ENCODE results near the gene F13A1. TPM values are rescaled to one million over a fixed set of nuclear protein-coding genes. Genes with fewer than 3 reads are reported as not detected.

The F13A1 gene
- total RNA-seq, 2 donors from 2014 or later = 15.3 to 49.4 TPM

DNA sequence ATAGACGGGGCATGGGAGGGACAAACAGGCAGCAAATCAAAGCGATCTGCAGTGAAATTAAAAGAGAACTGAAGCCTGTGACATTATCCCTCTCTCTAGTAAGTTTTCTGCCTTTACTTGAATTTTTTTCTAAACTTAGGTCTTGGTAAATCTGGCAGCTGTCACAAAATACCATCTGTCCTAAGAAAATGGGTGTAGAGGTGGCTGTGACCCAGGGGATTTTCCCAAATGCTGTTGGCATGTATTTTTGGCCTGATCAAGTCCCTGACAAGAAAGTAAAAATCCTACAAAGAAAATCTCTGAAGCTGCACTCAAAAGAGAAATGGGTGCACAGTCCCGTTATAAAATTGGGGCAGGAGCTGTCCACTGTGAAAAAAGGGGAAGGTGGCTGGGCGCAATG is 30.2 kb upstream of the F13A1 start:
- H3K36me3 ChIP-seq = no peaks in the 10 kb centered on the region
- H3K4me3 ChIP-seq = no peak overlapping the region
- H3K9ac ChIP-seq (ENCODE audit: low read depth in 2 of 2, low read length in 2 of 2) = no peak overlapping the region
- H3K27me3 ChIP-seq = no peaks in the 10 kb centered on the region
- intact Hi-C loops (cut with DNase I) = no loop called here
- H3K27ac ChIP-seq = no peak overlapping the region
- TF ChIP-seq, protein P1, sequence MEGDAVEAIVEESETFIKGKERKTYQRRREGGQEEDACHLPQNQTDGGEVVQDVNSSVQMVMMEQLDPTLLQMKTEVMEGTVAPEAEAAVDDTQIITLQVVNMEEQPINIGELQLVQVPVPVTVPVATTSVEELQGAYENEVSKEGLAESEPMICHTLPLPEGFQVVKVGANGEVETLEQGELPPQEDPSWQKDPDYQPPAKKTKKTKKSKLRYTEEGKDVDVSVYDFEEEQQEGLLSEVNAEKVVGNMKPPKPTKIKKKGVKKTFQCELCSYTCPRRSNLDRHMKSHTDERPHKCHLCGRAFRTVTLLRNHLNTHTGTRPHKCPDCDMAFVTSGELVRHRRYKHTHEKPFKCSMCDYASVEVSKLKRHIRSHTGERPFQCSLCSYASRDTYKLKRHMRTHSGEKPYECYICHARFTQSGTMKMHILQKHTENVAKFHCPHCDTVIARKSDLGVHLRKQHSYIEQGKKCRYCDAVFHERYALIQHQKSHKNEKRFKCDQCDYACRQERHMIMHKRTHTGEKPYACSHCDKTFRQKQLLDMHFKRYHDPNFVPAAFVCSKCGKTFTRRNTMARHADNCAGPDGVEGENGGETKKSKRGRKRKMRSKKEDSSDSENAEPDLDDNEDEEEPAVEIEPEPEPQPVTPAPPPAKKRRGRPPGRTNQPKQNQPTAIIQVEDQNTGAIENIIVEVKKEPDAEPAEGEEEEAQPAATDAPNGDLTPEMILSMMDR (IDR thresholded peaks at IDR 0.05) = no peak
- H3K4me1 ChIP-seq = no peaks in the 10 kb centered on the region
- no peak for DNase-seq
- no peaks in the 10 kb centered on the region for H3K9me3 ChIP-seq

DNA sequence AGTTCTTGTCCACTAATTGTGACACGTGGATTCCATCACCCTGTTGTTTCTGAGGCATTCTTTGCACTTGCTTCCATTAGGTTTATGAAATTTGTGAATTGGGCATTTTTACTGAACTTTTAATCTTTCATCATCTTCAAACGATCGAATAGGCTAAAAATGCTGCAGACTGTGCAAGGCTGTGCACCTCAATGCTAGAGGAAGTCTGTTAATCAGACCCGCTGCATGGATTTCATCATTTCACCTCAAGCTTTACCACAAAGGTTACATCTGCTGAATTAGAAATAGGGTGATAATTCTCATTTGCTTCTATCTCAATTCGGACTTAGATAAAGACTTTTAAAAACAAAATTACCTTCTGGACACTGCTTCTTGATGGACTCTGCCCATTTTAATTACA is 27.8 kb upstream of the F13A1 start:
- intact Hi-C loops (cut with DNase I) = no loop called here
- no peaks in the 10 kb centered on the region for H3K27me3 ChIP-seq
- no peaks in the 10 kb centered on the region for H3K36me3 ChIP-seq
- DNase-seq = no peak
- H3K9me3 ChIP-seq = no peaks in the 10 kb centered on the region
- TF ChIP-seq, protein P1 (IDR thresholded peaks at IDR 0.05) = no peak
- H3K9ac ChIP-seq (ENCODE audit: low read depth in 2 of 2, low read length in 2 of 2) = no peak overlapping the region
- no peak overlapping the region for H3K4me3 ChIP-seq
- H3K27ac ChIP-seq = no peak overlapping the region
- no peaks in the 10 kb centered on the region for H3K4me1 ChIP-seq

DNA sequence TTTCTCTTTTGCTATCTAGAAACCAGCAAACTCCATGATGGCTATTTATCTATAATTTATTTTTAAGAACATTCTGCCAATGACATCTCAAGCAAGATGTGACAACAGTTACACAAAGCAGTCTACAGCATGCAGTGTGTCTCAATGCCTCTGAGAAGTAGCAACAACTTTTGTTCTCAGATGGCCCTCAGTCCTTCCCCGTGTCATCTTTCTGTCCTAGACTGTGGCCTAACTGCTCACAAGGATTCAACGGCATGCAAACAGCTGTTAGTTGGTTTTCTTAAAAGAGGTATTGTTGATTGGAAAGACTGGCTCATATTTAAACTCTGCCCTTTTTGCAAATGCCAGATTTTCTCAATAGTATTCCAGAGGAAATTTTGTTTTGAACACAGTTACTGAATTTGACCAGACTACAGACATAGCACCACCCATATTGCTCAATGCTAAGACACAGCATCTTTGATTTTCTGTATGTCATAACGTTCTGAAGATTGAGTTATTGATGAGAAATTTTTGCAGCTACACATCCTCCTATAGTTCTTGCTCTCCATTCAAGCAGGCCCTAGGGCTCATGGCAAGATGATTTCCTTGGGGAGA is 26.1 kb upstream of the F13A1 start:
- intact Hi-C loops (cut with DNase I) = no loop called here
- Histone ChIP-seq H3K36me3 (no peaks in the 10 kb centered on the region), H3K27ac (no peak overlapping the region), H3K27me3 (no peaks in the 10 kb centered on the region), H3K4me1 (no peaks in the 10 kb centered on the region), H3K4me3 (no peak overlapping the region), H3K9ac (ENCODE audit: low read depth in 2 of 2, low read length in 2 of 2) (no peak overlapping the region), H3K9me3 (no peaks in the 10 kb centered on the region)
- no peak for DNase-seq
- TF ChIP-seq, protein P1 (IDR thresholded peaks at IDR 0.05) = no peak

DNA sequence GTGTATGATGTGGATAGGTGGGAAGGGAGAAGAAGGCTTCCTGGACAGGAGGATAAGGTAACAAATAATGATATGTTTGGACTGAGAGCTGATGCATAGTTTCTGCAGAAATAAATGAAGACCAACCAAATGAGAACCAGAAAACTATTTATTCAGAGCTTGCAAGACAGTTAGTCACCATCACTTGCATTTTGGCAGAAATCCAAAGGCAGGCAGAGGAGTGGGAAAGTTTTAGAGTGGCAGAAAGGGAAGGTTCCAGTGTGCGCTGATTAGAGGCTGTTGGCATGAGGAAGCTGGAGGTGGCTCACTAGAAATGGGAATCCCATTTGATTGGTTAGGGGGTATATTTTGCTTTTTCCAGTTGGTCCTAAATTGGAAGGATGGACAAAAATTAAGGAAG is 13.0 kb upstream of the F13A1 start:
- Histone ChIP-seq H3K9ac (ENCODE audit: low read depth in 2 of 2, low read length in 2 of 2) (no peak overlapping the region), H3K4me3 (no peak overlapping the region), H3K27me3 (no peaks in the 10 kb centered on the region), H3K9me3 (no peaks in the 10 kb centered on the region), H3K36me3 (no peaks in the 10 kb centered on the region), H3K4me1 (no peaks in the 10 kb centered on the region), H3K27ac (no peak overlapping the region)
- TF ChIP-seq, protein P1 (IDR thresholded peaks at IDR 0.05) = no peak
- intact Hi-C loops (cut with DNase I) = no loop called here
- DNase-seq = no peak

DNA sequence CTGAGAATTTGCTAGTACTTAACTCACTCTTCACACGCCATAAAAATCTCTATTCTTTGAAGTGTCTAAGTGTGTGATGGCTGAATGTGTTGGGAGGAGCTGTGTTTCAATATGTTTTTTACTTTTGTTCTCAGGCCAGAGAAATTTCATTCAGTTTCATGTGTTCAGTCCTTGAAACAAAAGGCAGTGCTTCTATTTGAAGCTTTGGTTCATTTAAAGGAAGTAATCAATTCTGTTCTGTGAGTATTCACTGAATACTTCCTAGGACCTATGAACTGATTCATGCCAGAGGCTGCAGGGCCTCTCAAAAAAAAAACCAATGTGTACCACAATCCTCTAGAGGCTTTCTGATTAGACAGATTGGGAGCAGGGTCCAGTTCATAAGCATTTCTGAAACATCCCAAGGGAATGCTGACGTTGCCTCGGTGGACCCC is 12.4 kb upstream of the F13A1 start:
- H3K4me3 ChIP-seq = no peak overlapping the region
- H3K9ac ChIP-seq (ENCODE audit: low read depth in 2 of 2, low read length in 2 of 2) = no peak overlapping the region
- no peak overlapping the region for H3K27ac ChIP-seq
- no peaks in the 10 kb centered on the region for H3K4me1 ChIP-seq
- no peaks in the 10 kb centered on the region for H3K36me3 ChIP-seq
- H3K27me3 ChIP-seq = no peaks in the 10 kb centered on the region
- intact Hi-C loops (cut with DNase I) = no loop called here
- H3K9me3 ChIP-seq = no peaks in the 10 kb centered on the region
- no peak for DNase-seq
- TF ChIP-seq, protein P1 (IDR thresholded peaks at IDR 0.05) = no peak
